ENCODE results near the gene METTL9. TPM values are rescaled to one million over a fixed set of nuclear protein-coding genes. Genes with fewer than 3 reads are reported as not detected.

Gene METTL9
- total and polyA plus RNA-seq, 2 of the 13 experiments (the other 11 are each of a cell fraction or from before 2014, with no cell fraction given) = 123 to 204 TPM

DNA sequence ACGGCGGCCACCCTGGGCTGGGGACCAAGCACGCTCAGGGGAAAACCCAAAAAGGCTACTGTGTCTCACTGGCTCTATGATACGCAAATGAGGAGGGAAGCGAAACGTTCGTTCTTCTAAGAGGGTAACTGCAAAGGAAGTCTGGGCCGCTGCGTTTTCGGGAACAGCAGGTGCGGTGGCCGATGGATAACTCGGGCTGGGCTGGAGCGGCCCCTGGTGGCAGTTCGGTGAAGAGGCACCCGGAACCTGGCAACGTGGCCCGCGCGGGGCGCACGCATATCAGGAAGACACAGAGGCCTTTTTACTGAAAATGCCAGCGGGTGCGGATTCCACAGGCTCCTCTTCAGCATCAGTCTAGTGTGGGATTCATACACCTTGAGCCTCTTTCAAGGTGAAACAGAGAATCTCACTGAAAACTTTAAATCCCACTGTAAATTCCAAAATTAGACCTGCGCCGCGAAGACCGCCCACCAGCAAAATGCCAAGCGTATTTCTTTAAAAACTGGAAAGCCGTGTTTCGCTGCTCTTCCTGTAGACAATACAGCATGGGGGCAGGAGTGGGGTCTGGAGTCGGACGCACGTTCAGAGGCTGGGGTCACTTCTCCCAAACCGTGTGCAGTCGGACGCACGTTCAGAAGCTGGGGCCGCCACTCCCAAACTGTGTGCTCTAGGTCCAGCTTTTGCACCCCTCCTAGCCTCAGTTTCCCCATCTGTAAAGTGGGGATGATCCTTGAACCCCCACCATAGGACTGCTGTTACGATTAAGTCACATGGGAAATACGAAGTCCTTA, 44.4 kb upstream of the METTL9 start (continued):
- TF ChIP-seq, protein P1, sequence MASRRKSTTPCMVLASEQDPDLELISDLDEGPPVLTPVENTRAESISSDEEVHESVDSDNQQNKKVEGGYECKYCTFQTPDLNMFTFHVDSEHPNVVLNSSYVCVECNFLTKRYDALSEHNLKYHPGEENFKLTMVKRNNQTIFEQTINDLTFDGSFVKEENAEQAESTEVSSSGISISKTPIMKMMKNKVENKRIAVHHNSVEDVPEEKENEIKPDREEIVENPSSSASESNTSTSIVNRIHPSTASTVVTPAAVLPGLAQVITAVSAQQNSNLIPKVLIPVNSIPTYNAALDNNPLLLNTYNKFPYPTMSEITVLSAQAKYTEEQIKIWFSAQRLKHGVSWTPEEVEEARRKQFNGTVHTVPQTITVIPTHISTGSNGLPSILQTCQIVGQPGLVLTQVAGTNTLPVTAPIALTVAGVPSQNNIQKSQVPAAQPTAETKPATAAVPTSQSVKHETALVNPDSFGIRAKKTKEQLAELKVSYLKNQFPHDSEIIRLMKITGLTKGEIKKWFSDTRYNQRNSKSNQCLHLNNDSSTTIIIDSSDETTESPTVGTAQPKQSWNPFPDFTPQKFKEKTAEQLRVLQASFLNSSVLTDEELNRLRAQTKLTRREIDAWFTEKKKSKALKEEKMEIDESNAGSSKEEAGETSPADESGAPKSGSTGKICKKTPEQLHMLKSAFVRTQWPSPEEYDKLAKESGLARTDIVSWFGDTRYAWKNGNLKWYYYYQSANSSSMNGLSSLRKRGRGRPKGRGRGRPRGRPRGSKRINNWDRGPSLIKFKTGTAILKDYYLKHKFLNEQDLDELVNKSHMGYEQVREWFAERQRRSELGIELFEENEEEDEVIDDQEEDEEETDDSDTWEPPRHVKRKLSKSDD (CRISPR knock-in tag; IDR thresholded peaks at IDR 0.05; ENCODE audit: low read depth) = peak; percentile 78; the same call in 1 of the 2 replicates
- peak; percentile 85 for TF ChIP-seq YY1 (IDR thresholded peaks at IDR 0.05; ENCODE audit: insufficient read depth, insufficient replicate concordance, low read depth, low read length)
- TF ChIP-seq ZNF543 (CRISPR knock-in tag; IDR thresholded peaks at IDR 0.05) = peak; percentile 87; the same call in 1 of the 2 replicates
- TF ChIP-seq TP53 (CRISPR knock-in tag; conservative IDR thresholded peaks at IDR 0.05) = 0 out of 2 replicates have a peak, but pooled peaks have one; percentile 77
- TF ChIP-seq ZNF546 (CRISPR knock-in tag; conservative IDR thresholded peaks at IDR 0.05) = 0 out of 2 replicates have a peak, but pooled peaks have one; percentile 16
- TF ChIP-seq HOXA5 (CRISPR knock-in tag; IDR thresholded peaks at IDR 0.05) = peak; percentile 98
- no peak for TF ChIP-seq ATF1 (CRISPR knock-in tag; IDR thresholded peaks at IDR 0.05)
- peak; percentile 98 for TF ChIP-seq BORCS8-MEF2B (CRISPR knock-in tag; IDR thresholded peaks at IDR 0.05)
- no peak for TF ChIP-seq ZNF841 (CRISPR knock-in tag; IDR thresholded peaks at IDR 0.05; ENCODE audit: borderline replicate concordance)
- 0 out of 2 replicates have a peak, but pooled peaks have one; percentile 62 for TF ChIP-seq SMYD3 (CRISPR knock-in tag; IDR thresholded peaks at IDR 0.05)
- TF ChIP-seq, protein P2, sequence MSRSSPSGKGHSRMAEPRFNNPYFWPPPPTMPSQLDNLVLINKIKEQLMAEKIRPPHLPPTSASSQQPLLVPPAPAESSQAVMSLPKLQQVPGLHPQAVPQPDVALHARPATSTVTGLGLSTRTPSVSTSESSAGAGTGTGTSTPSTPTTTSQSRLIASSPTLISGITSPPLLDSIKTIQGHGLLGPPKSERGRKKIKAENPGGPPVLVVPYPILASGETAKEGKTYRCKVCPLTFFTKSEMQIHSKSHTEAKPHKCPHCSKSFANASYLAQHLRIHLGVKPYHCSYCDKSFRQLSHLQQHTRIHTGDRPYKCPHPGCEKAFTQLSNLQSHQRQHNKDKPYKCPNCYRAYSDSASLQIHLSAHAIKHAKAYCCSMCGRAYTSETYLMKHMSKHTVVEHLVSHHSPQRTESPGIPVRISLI (CRISPR knock-in tag; IDR thresholded peaks at IDR 0.05; ENCODE audit: borderline replicate concordance) = peak; percentile 77; the same call in 1 of the 2 replicates
- peak; percentile 97 for TF ChIP-seq SALL1 (CRISPR knock-in tag; IDR thresholded peaks at IDR 0.05)
- no peak for TF ChIP-seq ZNF816 (CRISPR knock-in tag; IDR thresholded peaks at IDR 0.05; ENCODE audit: borderline replicate concordance)
- peak; percentile 47; the same call in 1 of the 2 replicates for TF ChIP-seq ZNF749 (CRISPR knock-in tag; IDR thresholded peaks at IDR 0.05; ENCODE audit: borderline replicate concordance)
- TF ChIP-seq EZH2 (conservative IDR thresholded peaks at IDR 0.05; ENCODE audit: low read depth, low read length) = peak; percentile 77; the same call in 1 of the 2 replicates
- 0 out of 2 replicates have a peak, but pooled peaks have one; percentile 48 for TF ChIP-seq ETV6 (CRISPR knock-in tag; conservative IDR thresholded peaks at IDR 0.05)
- TF ChIP-seq SPEN (CRISPR knock-in tag; IDR thresholded peaks at IDR 0.05; ENCODE audit: low read depth) = peak; percentile 81
- TF ChIP-seq, protein P3, sequence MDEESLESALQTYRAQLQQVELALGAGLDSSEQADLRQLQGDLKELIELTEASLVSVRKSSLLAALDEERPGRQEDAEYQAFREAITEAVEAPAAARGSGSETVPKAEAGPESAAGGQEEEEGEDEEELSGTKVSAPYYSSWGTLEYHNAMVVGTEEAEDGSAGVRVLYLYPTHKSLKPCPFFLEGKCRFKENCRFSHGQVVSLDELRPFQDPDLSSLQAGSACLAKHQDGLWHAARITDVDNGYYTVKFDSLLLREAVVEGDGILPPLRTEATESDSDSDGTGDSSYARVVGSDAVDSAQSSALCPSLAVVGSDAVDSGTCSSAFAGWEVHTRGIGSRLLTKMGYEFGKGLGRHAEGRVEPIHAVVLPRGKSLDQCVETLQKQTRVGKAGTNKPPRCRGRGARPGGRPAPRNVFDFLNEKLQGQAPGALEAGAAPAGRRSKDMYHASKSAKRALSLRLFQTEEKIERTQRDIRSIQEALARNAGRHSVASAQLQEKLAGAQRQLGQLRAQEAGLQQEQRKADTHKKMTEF (CRISPR knock-in tag; IDR thresholded peaks at IDR 0.05) = peak; percentile 88
- TF ChIP-seq SRF (IDR thresholded peaks at IDR 0.05; ENCODE audit: low read depth, low read length) = peak; percentile 20; the same call in 1 of the 2 replicates
- peak; percentile 84 for TF ChIP-seq ZNF263 (CRISPR knock-in tag; IDR thresholded peaks at IDR 0.05)
- TF ChIP-seq, protein P4, sequence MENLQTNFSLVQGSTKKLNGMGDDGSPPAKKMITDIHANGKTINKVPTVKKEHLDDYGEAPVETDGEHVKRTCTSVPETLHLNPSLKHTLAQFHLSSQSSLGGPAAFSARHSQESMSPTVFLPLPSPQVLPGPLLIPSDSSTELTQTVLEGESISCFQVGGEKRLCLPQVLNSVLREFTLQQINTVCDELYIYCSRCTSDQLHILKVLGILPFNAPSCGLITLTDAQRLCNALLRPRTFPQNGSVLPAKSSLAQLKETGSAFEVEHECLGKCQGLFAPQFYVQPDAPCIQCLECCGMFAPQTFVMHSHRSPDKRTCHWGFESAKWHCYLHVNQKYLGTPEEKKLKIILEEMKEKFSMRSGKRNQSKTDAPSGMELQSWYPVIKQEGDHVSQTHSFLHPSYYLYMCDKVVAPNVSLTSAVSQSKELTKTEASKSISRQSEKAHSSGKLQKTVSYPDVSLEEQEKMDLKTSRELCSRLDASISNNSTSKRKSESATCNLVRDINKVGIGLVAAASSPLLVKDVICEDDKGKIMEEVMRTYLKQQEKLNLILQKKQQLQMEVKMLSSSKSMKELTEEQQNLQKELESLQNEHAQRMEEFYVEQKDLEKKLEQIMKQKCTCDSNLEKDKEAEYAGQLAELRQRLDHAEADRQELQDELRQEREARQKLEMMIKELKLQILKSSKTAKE (CRISPR knock-in tag; IDR thresholded peaks at IDR 0.05; ENCODE audit: borderline replicate concordance) = no peak
- 0 out of 2 replicates have a peak, but pooled peaks have one; percentile 42 for TF ChIP-seq ZNF777 (CRISPR knock-in tag; IDR thresholded peaks at IDR 0.05)

All from HepG2 (cell line).